Common myeloid progenitor, CD34-positive (primary cell): Measurements from ENCODE around the gene SMAD6.
A peak's percentile ranks its signal among the peaks of the same experiment; 100 is the strongest.

Experiments
- CTCF ChIA-PET: fragments of 350-600 bp; sonication (Branson Sonifier 250); formaldehyde crosslinking; loops from one replicate; lab custom pipeline; 2021; ENCODE audit warnings: antibody characterized with exemption; lab: Charles Lee
- POLR2A ChIA-PET: fragments of 350-600 bp; sonication (Branson Sonifier 250); formaldehyde crosslinking; loops from one replicate; lab custom pipeline; 2021; ENCODE audit warnings: antibody characterized with exemption; lab: Charles Lee
- DNase-seq, 3 donors: peaks; one replicate each; pipeline versions ENCODE4 v3.0.0 to v3.0.0-alpha.2; 2013
- H3K27ac ChIP-seq, 2 experiments: 1 replicate in 1 of 2; 2 replicates in 1 of 2; pipeline ENCODE4 v1.7.0; 2013; ENCODE audit warnings: inconsistent platforms in 2 of 2, low read length in 2 of 2, mild to moderate bottlenecking in 2 of 2, low read depth in 1 of 2, moderate library complexity in 1 of 2; ENCODE audit not compliant: severe bottlenecking in 2 of 2, insufficient read depth in 1 of 2, poor library complexity in 1 of 2
- H3K27me3 ChIP-seq, 5 experiments: replicated peaks in 2 of 5; 1 replicate in 3 of 5; 2 replicates in 2 of 5; pipeline versions ENCODE4 v1.6.1 to v1.7.0; 2013; ENCODE audit warnings: low read length in 4 of 5, mild to moderate bottlenecking in 2 of 5, moderate library complexity in 2 of 5, inconsistent platforms in 1 of 5; ENCODE audit not compliant: insufficient read depth in 5 of 5, control insufficient read depth in 4 of 5
- H3K36me3 ChIP-seq, 4 experiments: 1 replicate in 2 of 4; 2 replicates in 2 of 4; pipeline versions ENCODE4 v1.6.1 to v1.7.0; 2013; ENCODE audit warnings: low read length in 3 of 4, control low read depth in 1 of 4, mild to moderate bottlenecking in 1 of 4; ENCODE audit not compliant: control insufficient read depth in 4 of 4, insufficient read depth in 4 of 4
- H3K4me1 ChIP-seq, 4 experiments: 1 replicate in 3 of 4; 2 replicates in 1 of 4; pipeline versions ENCODE4 v1.6.1 to v1.7.1; 2013; ENCODE audit warnings: low read length in 3 of 4, mild to moderate bottlenecking in 3 of 4, control low read depth in 1 of 4, inconsistent platforms in 1 of 4, moderate library complexity in 1 of 4; ENCODE audit not compliant: control insufficient read depth in 4 of 4, insufficient read depth in 4 of 4; ENCODE audit errors: control extremely low read depth in 1 of 4
- H3K4me3 ChIP-seq, 7 experiments: 1 replicate in 4 of 7; 2 replicates in 3 of 7; pipeline versions ENCODE4 v1.5.1 to v1.7.0; 2013; ENCODE audit warnings: mild to moderate bottlenecking in 7 of 7, low read length in 6 of 7, moderate library complexity in 6 of 7, inconsistent platforms in 2 of 7, low read depth in 2 of 7, control low read depth in 1 of 7; ENCODE audit not compliant: insufficient read depth in 4 of 7, control insufficient read depth in 1 of 7; ENCODE audit errors: extremely low read depth in 1 of 7
- H3K9me3 ChIP-seq, 5 experiments: 1 replicate in 4 of 5; 2 replicates in 1 of 5; pipeline versions ENCODE4 v1.6.1 to v1.7.1; 2013; ENCODE audit warnings: low read length in 4 of 5, mild to moderate bottlenecking in 2 of 5, inconsistent platforms in 1 of 5, low read depth in 1 of 5, moderate library complexity in 1 of 5; ENCODE audit not compliant: control insufficient read depth in 4 of 5, insufficient read depth in 2 of 5; ENCODE audit errors: control extremely low read depth in 1 of 5
- WGBS: methylation state at CpG from one replicate; pipeline ENCODE4 v1.1.5; 2013; ENCODE audit not compliant: insufficient coverage; 5-methylcytosine and 5-hydroxymethylcytosine counted together

Gene SMAD6

DNA sequence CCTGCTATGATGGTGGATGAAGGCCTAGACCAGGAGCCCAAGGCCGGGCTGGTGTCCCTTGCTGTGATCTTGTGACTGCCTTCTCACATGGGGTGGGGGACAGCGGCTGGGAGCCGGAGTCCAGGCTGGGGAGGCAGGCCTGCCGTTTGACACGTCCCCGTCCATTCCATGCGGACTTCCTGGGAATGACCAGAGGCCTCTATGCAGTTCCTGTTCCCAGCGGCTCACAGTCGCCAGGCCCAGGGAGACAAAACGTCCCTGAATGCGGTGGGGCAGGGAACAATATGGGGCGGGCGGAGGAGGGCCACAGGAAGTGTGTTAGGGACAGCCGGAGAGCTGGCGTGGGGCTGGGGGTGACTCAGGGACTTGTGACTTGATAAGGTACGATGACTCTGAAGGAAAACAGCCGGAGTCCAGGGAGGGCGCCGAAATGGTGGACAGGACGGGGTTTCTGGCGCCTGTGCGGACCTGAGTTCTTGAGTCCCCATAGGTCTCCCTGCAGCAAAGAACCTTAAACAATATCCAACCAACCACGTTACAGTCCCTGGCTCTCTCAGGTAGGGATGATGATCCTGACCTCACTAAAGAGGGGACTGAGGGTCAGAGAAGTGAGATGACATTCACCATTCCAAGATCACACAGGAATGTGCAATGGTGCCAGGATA, 40.5 kb upstream of the SMAD6 start:
- ChIA-PET CTCF (interaction anchor here (1.0 to 1.3 kb wide), 2 partner anchors 13 to 32 kb away, joined by 3 read pairs; no protein-coding TSS in a partner anchor), POLR2A (no interaction called here)
- Histone ChIP-seq H3K4me1 (peaks cover 0 to 13% (median under 1%) of the 10 kb centered on the region in 4 experiments), H3K36me3 (no peaks in the 10 kb centered on the region), H3K27ac (peak overlapping the region in 1 of 2 experiments; percentile 74), H3K27me3 (no peaks in the 10 kb centered on the region), H3K9me3 (no peaks in the 10 kb centered on the region), H3K4me3 (no peak overlapping the region)
- no peak for DNase-seq
- WGBS = 91% methylated on average over 14 of the region's 23 CpGs

DNA sequence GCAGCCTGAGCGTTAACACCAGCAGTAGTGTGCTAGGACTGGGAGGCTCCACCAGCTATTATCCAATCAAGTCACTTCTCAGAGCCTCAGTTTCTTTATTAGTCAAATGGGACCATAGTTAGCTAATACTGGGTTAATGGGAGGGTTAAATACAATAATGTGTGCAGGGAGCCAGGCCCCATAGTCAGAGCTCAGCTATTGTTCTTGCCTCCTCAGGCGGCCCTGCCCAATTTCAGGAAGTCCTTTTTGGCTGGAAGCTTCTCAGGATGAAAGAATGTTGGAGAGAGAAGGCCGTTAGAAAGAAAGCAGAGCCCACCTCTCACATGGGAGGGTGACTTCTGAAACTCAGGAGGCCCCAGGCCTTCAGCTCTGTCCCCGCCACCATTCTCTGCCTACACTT, 39.5 kb upstream of the SMAD6 start:
- DNase-seq = no peak
- CTCF ChIA-PET = interaction anchor here (1.0 to 1.3 kb wide), 4 partner anchors 12 to 47 kb away, joined by 3 read pairs; no protein-coding TSS in a partner anchor
- POLR2A ChIA-PET = no interaction called here
- Histone ChIP-seq H3K36me3 (no peaks in the 10 kb centered on the region), H3K4me1 (peaks cover 0 to 5% (median under 1%) of the 10 kb centered on the region in 4 experiments), H3K9me3 (no peaks in the 10 kb centered on the region), H3K27me3 (no peaks in the 10 kb centered on the region), H3K4me3 (no peak overlapping the region), H3K27ac (peak overlapping the region in 1 of 2 experiments; percentile 74)
- 100% methylated on average over 2 of the region's 4 CpGs for WGBS

DNA sequence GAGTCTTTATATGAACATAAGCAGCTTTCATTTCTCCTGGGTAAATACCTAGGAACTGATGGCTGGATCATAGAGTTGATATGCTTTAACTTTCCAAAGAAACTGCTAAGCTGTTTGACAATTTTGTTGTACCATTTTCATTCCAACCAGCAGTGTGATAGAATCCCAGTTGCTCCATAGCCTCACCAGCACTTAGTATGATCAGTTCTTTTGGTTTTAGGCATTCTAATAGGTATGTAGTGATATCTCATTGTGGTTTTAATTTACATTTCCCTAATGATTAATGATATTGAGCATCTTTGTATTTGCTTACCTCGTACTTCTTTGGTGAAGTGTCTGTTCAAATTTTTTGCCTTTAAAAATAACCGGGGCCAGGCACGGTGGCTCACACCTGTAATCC, 38.4 kb upstream of the SMAD6 start:
- no peaks in the 10 kb centered on the region for H3K27me3 ChIP-seq
- peaks cover 0 to 4% (median 0%) of the 10 kb centered on the region in 5 experiments for H3K9me3 ChIP-seq
- H3K27ac ChIP-seq = no peak overlapping the region
- ChIA-PET CTCF (no interaction called here), POLR2A (interaction anchor here (0.7 kb wide), 1 partner anchor 22 kb away, joined by 3 read pairs; no protein-coding TSS in a partner anchor)
- H3K36me3 ChIP-seq = no peaks in the 10 kb centered on the region
- no peak overlapping the region for H3K4me3 ChIP-seq
- WGBS = 91% methylated on average over 3 of the region's 3 CpGs
- H3K4me1 ChIP-seq = peaks cover 0 to 5% (median 0%) of the 10 kb centered on the region in 4 experiments
- no peak for DNase-seq

- CTCF ChIA-PET = interaction anchor here (1.2 kb wide), 1 partner anchor 15 kb away, joined by 3 read pairs; no protein-coding TSS in a partner anchor
- no peaks in the 10 kb centered on the region for H3K36me3 ChIP-seq
Observed at GRCh38 chr15:66670175-66670574, 31.9 kb upstream of the SMAD6 start.

DNA sequence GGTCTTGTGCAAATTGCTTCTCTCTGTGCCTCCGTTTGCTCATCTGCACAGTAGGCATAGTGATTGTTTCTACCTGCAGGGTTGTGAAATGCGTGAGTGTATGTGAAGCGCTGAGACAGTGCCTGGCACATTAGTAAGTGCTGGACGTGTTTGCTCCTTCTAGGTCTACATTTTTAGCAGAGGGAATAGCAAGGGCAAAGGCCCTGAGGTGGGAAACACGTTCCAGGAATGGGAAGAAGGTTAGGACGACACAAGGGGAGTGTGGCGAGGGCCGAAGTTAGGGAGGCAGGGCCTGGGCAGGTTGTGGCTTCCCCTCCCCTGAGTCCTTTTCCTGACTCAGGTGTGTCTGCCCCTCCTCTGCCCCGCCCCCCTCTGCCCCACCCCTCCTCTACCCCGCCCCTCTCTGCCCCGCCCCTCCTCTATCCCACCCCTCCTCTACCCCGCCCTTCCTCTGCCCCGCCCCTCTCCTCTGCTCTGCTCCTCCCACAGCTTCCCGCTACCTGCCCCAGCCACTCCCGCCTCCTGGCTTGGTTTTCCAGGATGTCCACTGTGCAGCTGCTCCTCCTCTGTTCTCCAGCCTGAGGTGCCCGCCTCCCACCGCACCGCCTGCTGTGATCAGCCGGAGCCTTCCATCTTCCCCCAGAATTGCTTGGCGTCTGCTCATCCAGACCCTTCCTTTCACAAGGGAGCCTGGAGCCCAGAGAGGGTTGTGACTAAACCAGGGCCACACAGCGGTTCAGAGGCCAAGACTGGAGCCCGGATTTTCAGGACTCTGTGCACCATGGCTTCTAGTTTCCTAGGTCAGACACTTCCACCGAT, 31.1 kb upstream of the SMAD6 start:
- Histone ChIP-seq H3K4me1 (peaks cover 7 to 26% (median 17%) of the 10 kb centered on the region in 4 experiments), H3K27me3 (no peaks in the 10 kb centered on the region), H3K27ac (no peak overlapping the region), H3K36me3 (no peaks in the 10 kb centered on the region), H3K4me3 (no peak overlapping the region), H3K9me3 (peaks cover 0 to 4% (median 0%) of the 10 kb centered on the region in 5 experiments)
- POLR2A ChIA-PET = no interaction called here
- CTCF ChIA-PET = interaction anchor here (1.2 kb wide), 1 partner anchor 14 kb away, joined by 3 read pairs; no protein-coding TSS in a partner anchor
- no peak for DNase-seq
- WGBS = 94% methylated on average over 17 of the region's 23 CpGs

More at GRCh38 chr15:66670175-66670574, 31.9 kb upstream of the SMAD6 start:
- Histone ChIP-seq H3K4me3 (no peak overlapping the region), H3K9me3 (peaks cover 0 to 4% (median 0%) of the 10 kb centered on the region in 5 experiments), H3K4me1 (peaks cover 7 to 18% (median 13%) of the 10 kb centered on the region in 4 experiments), H3K27me3 (no peaks in the 10 kb centered on the region), H3K27ac (no peak overlapping the region)
- no peak for DNase-seq
- 93% methylated on average over 6 of the region's 9 CpGs for WGBS
- POLR2A ChIA-PET = no interaction called here

DNA sequence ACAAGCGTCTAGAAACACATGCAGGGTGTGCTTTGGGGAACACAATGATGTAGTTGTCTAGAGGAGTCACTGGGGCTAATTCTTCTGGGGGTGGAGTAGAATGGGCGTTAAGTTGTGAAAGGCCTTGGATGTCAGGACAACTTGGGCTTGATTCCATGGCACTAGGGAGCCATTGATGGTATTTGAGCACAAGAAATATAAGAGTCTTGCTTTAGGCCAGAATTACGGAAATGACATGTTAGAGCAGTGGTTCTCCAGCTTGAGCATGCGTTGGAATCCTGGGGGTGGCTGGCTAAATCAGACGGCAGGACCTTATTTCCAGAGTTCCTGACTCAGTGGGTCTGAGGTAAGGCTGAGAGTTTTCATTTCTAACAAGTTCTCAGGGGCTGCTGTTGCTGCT, 29.2 kb upstream of the SMAD6 start:
- WGBS = 74% methylated on average over 5 of the region's 5 CpGs
- ChIA-PET CTCF (no interaction called here), POLR2A (no interaction called here)
- Histone ChIP-seq H3K4me3 (no peak overlapping the region), H3K27me3 (no peaks in the 10 kb centered on the region), H3K9me3 (peaks cover 0 to 2% (median 0%) of the 10 kb centered on the region in 5 experiments), H3K4me1 (peaks cover 7 to 33% (median 17%) of the 10 kb centered on the region in 4 experiments), H3K36me3 (no peaks in the 10 kb centered on the region), H3K27ac (no peak overlapping the region)
- no peak for DNase-seq
